Caco-2 (cell line): Measurements from ENCODE around the gene APRT. TPM values are rescaled to one million over a fixed set of nuclear protein-coding genes. Genes with fewer than 3 reads are reported as not detected.

Experiments
- BruUV-seq: library from RNA; stranded (reverse); fragments of 400-500 nt; replicated peaks from 2 replicates; lab custom pipeline; 2021; lab: Mats Ljungman, UMichigan
- CTCF ChIA-PET: fragments of 300-600 bp; sonication (Branson Sonifier 250); formaldehyde crosslinking; loops from one replicate; lab custom pipeline; 2022; ENCODE audit warnings: antibody characterized with exemption; lab: Charles Lee
- POLR2A ChIA-PET: fragments of 300-600 bp; sonication (Branson Sonifier 250); formaldehyde crosslinking; loops from one replicate; lab custom pipeline; 2022; ENCODE audit warnings: antibody characterized with exemption; lab: Charles Lee
- DNase-seq, 2 experiments: peaks; one replicate each; pipeline versions ENCODE4 v3.0.0 to v3.0.0-alpha.2; 2020 to 2022
- H3K27me3 ChIP-seq: replicated peaks from 2 replicates; pipeline ENCODE4 v1.6.0; 2011; ENCODE audit warnings: low read length; ENCODE audit not compliant: control insufficient read depth, insufficient read depth
- H3K36me3 ChIP-seq: 2 replicates; pipeline ENCODE4 v1.5.1; 2011; ENCODE audit warnings: low read length; ENCODE audit not compliant: control insufficient read depth, insufficient read depth
- H3K4me1 ChIP-seq: fragments of 250-450 bp; sonication (Bioruptor Pico); 2 replicates; pipeline ENCODE4 v1.5.1; 2020; ENCODE audit warnings: mild to moderate bottlenecking
- H3K4me3 ChIP-seq: 2 replicates; pipeline ENCODE4 v1.5.1; 2011; ENCODE audit warnings: low read depth, mild to moderate bottlenecking, control low read depth, low read length
- H3K9me3 ChIP-seq: fragments of 250-450 bp; sonication (Bioruptor Pico); 2 replicates; pipeline ENCODE4 v1.5.1; 2020; ENCODE audit warnings: mild to moderate bottlenecking, moderate library complexity
- H3K27ac Mint-ChIP-seq: one replicate; pipeline ENCODE4 v1.8.0; 2022; ENCODE audit warnings: mixed read lengths; ENCODE audit not compliant: unreplicated experiment
- H3K27me3 Mint-ChIP-seq: one replicate; pipeline ENCODE4 v1.8.0; 2022; ENCODE audit warnings: mixed read lengths; ENCODE audit not compliant: insufficient read depth, unreplicated experiment
- H3K36me3 Mint-ChIP-seq: one replicate; pipeline ENCODE4 v1.8.0; 2022; ENCODE audit warnings: mild to moderate bottlenecking, mixed read lengths; ENCODE audit not compliant: insufficient read depth, unreplicated experiment
- H3K4me1 Mint-ChIP-seq: one replicate; pipeline ENCODE4 v1.8.0; 2022; ENCODE audit warnings: low read depth, mixed read lengths; ENCODE audit not compliant: unreplicated experiment
- H3K4me3 Mint-ChIP-seq: one replicate; pipeline ENCODE4 v1.8.0; 2022; ENCODE audit warnings: mild to moderate bottlenecking, moderate library complexity, mixed read lengths; ENCODE audit not compliant: unreplicated experiment
- H3K9me3 Mint-ChIP-seq: one replicate; pipeline ENCODE4 v1.8.0; 2022; ENCODE audit warnings: mixed read lengths; ENCODE audit not compliant: unreplicated experiment
- CTCF ChIP-seq, 2 experiments: fragments of 200-600 bp in 1 of 2; IDR thresholded peaks; 1 replicate in 1 of 2; 2 replicates in 1 of 2; pipeline versions ENCODE4 v1.5.1 to v1.8.0; 2011 to 2022; ENCODE audit warnings: antibody characterized with exemption in 1 of 2, control low read depth in 1 of 2, inconsistent platforms in 1 of 2, low read depth in 1 of 2, low read length in 1 of 2, mild to moderate bottlenecking in 1 of 2, moderate library complexity in 1 of 2; ENCODE audit not compliant: insufficient read depth in 1 of 2, severe bottlenecking in 1 of 2, unreplicated experiment in 1 of 2
- intact Hi-C: fragments of 100-400 bp; cut with micrococcal nuclease; formaldehyde crosslinking; loops from one replicate; pipeline ENCODE4 v1.10.0; 2022; ENCODE audit not compliant: unreplicated experiment
- total RNA-seq: library from RNA; stranded (reverse); gene quantifications from 2 replicates; pipeline ENCODE4 v1.2.3, GENCODE V29; 2022

Gene APRT
- total RNA-seq, 1 experiment from 2014 or later = 251 TPM

GRCh38 chr16:88831838-88832237, 20.1 kb upstream of the APRT start:
- BruUV-seq = no TSS peak
- DNase-seq = peak in 1 of 2 experiments; percentile 39
- Mint-ChIP-seq H3K36me3 (peaks cover 6% of the 10 kb centered on the region), H3K4me3 (no peak overlapping the region), H3K9me3 (no peaks in the 10 kb centered on the region), H3K27ac (no peak overlapping the region), H3K27me3 (no peaks in the 10 kb centered on the region), H3K4me1 (no peaks in the 10 kb centered on the region)
- Histone ChIP-seq H3K27me3 (no peaks in the 10 kb centered on the region), H3K9me3 (no peaks in the 10 kb centered on the region), H3K4me3 (no peak overlapping the region), H3K4me1 (no peaks in the 10 kb centered on the region), H3K36me3 (no peaks in the 10 kb centered on the region; the same call in 1 of the 2 replicates)
- ChIA-PET CTCF (no interaction called here), POLR2A (no interaction called here)
- intact Hi-C loops = no loop called here
- TF ChIP-seq CTCF (IDR thresholded peaks at IDR 0.05; ENCODE audit: insufficient read depth in 1 of 2, low read depth in 1 of 2, low read length in 1 of 2, severe bottlenecking in 1 of 2, unreplicated experiment in 1 of 2) = no peak

GRCh38 chr16:88830783-88831182, 19.1 kb upstream of the APRT start:
- Mint-ChIP-seq H3K4me1 (no peaks in the 10 kb centered on the region), H3K27me3 (no peaks in the 10 kb centered on the region), H3K4me3 (no peak overlapping the region), H3K27ac (no peak overlapping the region), H3K9me3 (no peaks in the 10 kb centered on the region), H3K36me3 (peaks cover 9% of the 10 kb centered on the region)
- Histone ChIP-seq H3K4me3 (no peak overlapping the region), H3K27me3 (no peaks in the 10 kb centered on the region), H3K36me3 (no peaks in the 10 kb centered on the region; the same call in 1 of the 2 replicates), H3K4me1 (no peaks in the 10 kb centered on the region), H3K9me3 (no peaks in the 10 kb centered on the region)
- no TSS peak for BruUV-seq
- no peak for TF ChIP-seq CTCF (IDR thresholded peaks at IDR 0.05; ENCODE audit: insufficient read depth in 1 of 2, low read depth in 1 of 2, low read length in 1 of 2, severe bottlenecking in 1 of 2, unreplicated experiment in 1 of 2)
- ChIA-PET CTCF (interaction anchor here (0.8 kb wide), 1 partner anchor 93 kb away, joined by 4 read pairs; no protein-coding TSS in a partner anchor), POLR2A (no interaction called here)
- no peak for DNase-seq
- intact Hi-C loops = no loop called here

- no peaks in the 10 kb centered on the region; the same call in 1 of the 2 replicates for H3K36me3 ChIP-seq
- H3K4me1 Mint-ChIP-seq = no peaks in the 10 kb centered on the region
- peaks cover 12% of the 10 kb centered on the region for H3K36me3 Mint-ChIP-seq
- DNase-seq = no peak
- TF ChIP-seq CTCF (IDR thresholded peaks at IDR 0.05; ENCODE audit: insufficient read depth in 1 of 2, low read depth in 1 of 2, low read length in 1 of 2, severe bottlenecking in 1 of 2, unreplicated experiment in 1 of 2) = no peak
- no peak overlapping the region for H3K4me3 ChIP-seq
- ChIA-PET POLR2A (no interaction called here), CTCF (interaction anchor here (0.8 kb wide), 1 partner anchor 93 kb away, joined by 4 read pairs; no protein-coding TSS in a partner anchor)
- no peak overlapping the region for H3K4me3 Mint-ChIP-seq
- no peaks in the 10 kb centered on the region for H3K4me1 ChIP-seq
- H3K9me3 Mint-ChIP-seq = no peaks in the 10 kb centered on the region
- H3K27me3 Mint-ChIP-seq = no peaks in the 10 kb centered on the region
- no peaks in the 10 kb centered on the region for H3K9me3 ChIP-seq
- intact Hi-C loops = no loop called here
- no TSS peak for BruUV-seq
- H3K27me3 ChIP-seq = no peaks in the 10 kb centered on the region
- no peak overlapping the region for H3K27ac Mint-ChIP-seq
These were observed 18.5 kb upstream of the APRT start for GRCh38 chr16:88830258-88830657.
